Ascending aorta (tissue), 2 donors: ENCODE results near the gene XBP1. TPM values are rescaled to one million over a fixed set of nuclear protein-coding genes. Genes with fewer than 3 reads are reported as not detected.
A peak's percentile ranks its signal among the peaks of the same experiment; 100 is the strongest.

ENCODE experiments used
- DNase-seq, 2 donors: peaks; one replicate each; pipeline ENCODE4 v3.0.0-alpha.2; 2019; ENCODE audit warnings: low spot score in 2 of 2
- H3K27ac ChIP-seq, 2 donors: fragments of 200-600 bp; sonication (generic); one replicate each; pipeline ENCODE4 v1.5.1; 2016 to 2017; ENCODE audit warnings: mild to moderate bottlenecking in 1 of 2
- H3K27me3 ChIP-seq: fragments of 200-600 bp; sonication (generic); one replicate; pipeline ENCODE4 v1.5.1; 2017
- H3K36me3 ChIP-seq, 2 donors: fragments of 200-600 bp; sonication (generic); one replicate each; pipeline ENCODE4 v1.5.1; 2016
- H3K4me1 ChIP-seq, 2 donors: fragments of 200-600 bp; sonication (generic); one replicate each; pipeline ENCODE4 v1.5.1; 2016 to 2017; ENCODE audit warnings: mild to moderate bottlenecking in 1 of 2
- H3K4me3 ChIP-seq, 2 donors: fragments of 200-600 bp; sonication (generic); one replicate each; pipeline ENCODE4 v1.5.1; 2016 to 2017; ENCODE audit warnings: mild to moderate bottlenecking in 1 of 2
- H3K9me3 ChIP-seq, 2 donors: fragments of 200-600 bp; sonication (generic); one replicate each; pipeline ENCODE4 v1.5.1; 2016
- CTCF ChIP-seq, 3 experiments: fragments of 200-600 bp in 2 of 3; fragments of 450-650 bp in 1 of 3; sonication (generic) in 2 of 3; IDR thresholded peaks; one replicate each; pipeline ENCODE4 v1.5.1; 2016 to 2019; ENCODE audit warnings: antibody characterized with exemption in 3 of 3, mild to moderate bottlenecking in 1 of 3, moderate library complexity in 1 of 3
- intact Hi-C: fragments of 100-400 bp; cut with DNase I; formaldehyde crosslinking; loops from one replicate; pipeline ENCODE4 v1.15.1; 2023
- total RNA-seq: library from RNA; depleted of rRNA; stranded (reverse); fragments of >200 nt; gene quantifications from one replicate; pipeline ENCODE4 v1.1.0, GENCODE V29; 2016

The XBP1 gene
- total RNA-seq, 1 donor from 2014 or later = 158 TPM

- Histone ChIP-seq H3K27ac (no peak overlapping the region), H3K9me3 (no peaks in the 10 kb centered on the region), H3K4me1 (no peaks in the 10 kb centered on the region), H3K36me3 (peaks cover 47 to 72% of the 10 kb centered on the region in 2 donors), H3K4me3 (no peak overlapping the region), H3K27me3 (no peaks in the 10 kb centered on the region)
- DNase-seq = no peak
- TF ChIP-seq CTCF (IDR thresholded peaks at IDR 0.05) = no peak
- intact Hi-C loops = no loop called here
These were observed 20.1 kb downstream of the XBP1 start for GRCh38 chr22:28780296-28780695.

GRCh38 chr22:28779833-28780232, 20.5 kb downstream of the XBP1 start:
- no peak overlapping the region for H3K27ac ChIP-seq
- no peak overlapping the region for H3K4me3 ChIP-seq
- DNase-seq = no peak
- no peak for TF ChIP-seq CTCF (IDR thresholded peaks at IDR 0.05)
- peaks cover 0 to 1% of the 10 kb centered on the region in 2 donors for H3K4me1 ChIP-seq
- no peaks in the 10 kb centered on the region for H3K27me3 ChIP-seq
- H3K9me3 ChIP-seq = no peaks in the 10 kb centered on the region
- intact Hi-C loops = loop anchor here (10.0 kb wide), 1 partner anchor 105 kb away; the partner anchor contains the start of gene TTC28
- peaks cover 43 to 71% of the 10 kb centered on the region in 2 donors for H3K36me3 ChIP-seq

GRCh38 chr22:28774378-28774777, 26.0 kb downstream of the XBP1 start:
- H3K27ac ChIP-seq = no peak overlapping the region
- H3K4me3 ChIP-seq = peak overlapping the region in 1 of 2 donors; percentile 90

GRCh38 chr22:28773461-28773867, 26.9 kb downstream of the XBP1 start:
- Histone ChIP-seq H3K36me3 (peaks cover 7 to 28% of the 10 kb centered on the region in 2 donors), H3K27ac (peak overlapping the region; percentile 95 to 98), H3K4me1 (peaks cover 3 to 10% of the 10 kb centered on the region in 2 donors), H3K9me3 (no peaks in the 10 kb centered on the region), H3K4me3 (peak overlapping the region; percentile 90), H3K27me3 (no peaks in the 10 kb centered on the region)
- intact Hi-C loops = loop anchor here (1.0 to 10.0 kb wide), 3 partner anchors 27 to 99 kb away; partner anchors contain the start of genes TTC28 and XBP1
- TF ChIP-seq CTCF (IDR thresholded peaks at IDR 0.05) = no peak
- DNase-seq = no peak

More at GRCh38 chr22:28774378-28774777, 26.0 kb downstream of the XBP1 start:
- Histone ChIP-seq H3K4me1 (peaks cover 3 to 10% of the 10 kb centered on the region in 2 donors), H3K9me3 (no peaks in the 10 kb centered on the region), H3K27me3 (no peaks in the 10 kb centered on the region), H3K36me3 (peaks cover 7 to 28% of the 10 kb centered on the region in 2 donors)
- intact Hi-C loops = loop anchor here (10.0 kb wide), 1 partner anchor 100 kb away; the partner anchor contains the start of gene TTC28
- no peak for DNase-seq
- no peak for TF ChIP-seq CTCF (IDR thresholded peaks at IDR 0.05)

GRCh38 chr22:28772633-28773460, 27.5 kb downstream of the XBP1 start, which contains the start of gene CCDC117:
CCDC117 (plus strand) TSS chr22:28772695; CDS start chr22:28772850, 155 bp downstream.
- intact Hi-C loops = loop anchor here (1.0 to 10.0 kb wide), 5 partner anchors 27 to 110 kb away; partner anchors contain the start of genes HSCB, TTC28, XBP1 and ZNRF3
- peak in 1 of 3 experiments; percentile 81 for TF ChIP-seq CTCF (IDR thresholded peaks at IDR 0.05)
- peak within 1 kb of the TSS; percentile 95 to 98 for H3K27ac ChIP-seq
- DNase-seq = peak; percentile 86 to 97
- H3K4me1 ChIP-seq = peaks cover 3 to 10% of the 10 kb centered on the region in 2 donors
- H3K9me3 ChIP-seq = no peaks in the 10 kb centered on the region
- peak within 1 kb of the TSS; percentile 90 for H3K4me3 ChIP-seq
- peaks cover 7 to 23% of the 10 kb centered on the region in 2 donors for H3K36me3 ChIP-seq
- no peaks in the 10 kb centered on the region for H3K27me3 ChIP-seq
